Vagina (tissue), 1 donor: ENCODE data around the gene HEYL. TPM values are rescaled to one million over a fixed set of nuclear protein-coding genes. Genes with fewer than 3 reads are reported as not detected.

Source experiments
- total RNA-seq: library from RNA; depleted of rRNA; stranded (reverse); fragments of >200 nt; gene quantifications from one replicate; pipeline ENCODE4 v1.2.3, GENCODE V29; 2016

The HEYL gene
- total RNA-seq, 1 donor from 2014 or later: 8.8 TPM

Other genes starting within 250 kb of the HEYL start
- 2.9 TPM for gene BMP8A, start 148.0 kb downstream of the HEYL start, total RNA-seq
- 171 TPM for gene PABPC4, start 62.9 kb downstream of the HEYL start, total RNA-seq
- not detected for gene NT5C1A, start 32.5 kb upstream of the HEYL start, total RNA-seq
- 0.49 TPM for gene HPCAL4, start 51.8 kb upstream of the HEYL start, total RNA-seq
- 32.4 TPM for gene PPIE, start 99.2 kb upstream of the HEYL start, total RNA-seq
- gene OXCT2, start 131.7 kb upstream of the HEYL start, total RNA-seq: not detected
- gene BMP8B, start 149.2 kb upstream of the HEYL start, total RNA-seq: 0.98 TPM
- gene TRIT1, start 243.9 kb upstream of the HEYL start, total RNA-seq: 16.7 TPM